Sciatic nerve (tissue), 2 donors: ENCODE results near the gene HUS1B. TPM values are rescaled to one million over a fixed set of nuclear protein-coding genes. Genes with fewer than 3 reads are reported as not detected.
"Not testable (repeated sequence)": the region's sequence is repeated elsewhere in the genome, so short reads cannot be mapped to it uniquely, and the experiment has no call there.

ENCODE experiments used
- ATAC-seq: fragments of 200-7000 bp; cut with Tn5 transposase; one replicate; pipeline ENCODE4 v1.9.1; 2020; ENCODE audit warnings: mild to moderate bottlenecking, moderate library complexity
- DNase-seq: peaks from one replicate; pipeline ENCODE4 v3.0.0-alpha.2; 2020; ENCODE audit warnings: low spot score
- intact Hi-C: fragments of 100-400 bp; cut with DNase I; formaldehyde crosslinking; loops from one replicate; pipeline ENCODE4 v1.14.2; 2022
- total RNA-seq: library from RNA; stranded (reverse); fragmentation: NEBNext Ultra II Directional; extraction: Animal tissue kit (Norgen Biotek cat#: 25700); gene quantifications from one replicate; pipeline ENCODE4 v1.2.1, GENCODE V29; 2021
- donor health status: DM: no; HTN: no; CAD: no.
- donor health status: DM: no; HTN: no; CAD: no.

HUS1B gene
- total RNA-seq, 1 donor from 2014 or later, result 2.0 TPM

DNA sequence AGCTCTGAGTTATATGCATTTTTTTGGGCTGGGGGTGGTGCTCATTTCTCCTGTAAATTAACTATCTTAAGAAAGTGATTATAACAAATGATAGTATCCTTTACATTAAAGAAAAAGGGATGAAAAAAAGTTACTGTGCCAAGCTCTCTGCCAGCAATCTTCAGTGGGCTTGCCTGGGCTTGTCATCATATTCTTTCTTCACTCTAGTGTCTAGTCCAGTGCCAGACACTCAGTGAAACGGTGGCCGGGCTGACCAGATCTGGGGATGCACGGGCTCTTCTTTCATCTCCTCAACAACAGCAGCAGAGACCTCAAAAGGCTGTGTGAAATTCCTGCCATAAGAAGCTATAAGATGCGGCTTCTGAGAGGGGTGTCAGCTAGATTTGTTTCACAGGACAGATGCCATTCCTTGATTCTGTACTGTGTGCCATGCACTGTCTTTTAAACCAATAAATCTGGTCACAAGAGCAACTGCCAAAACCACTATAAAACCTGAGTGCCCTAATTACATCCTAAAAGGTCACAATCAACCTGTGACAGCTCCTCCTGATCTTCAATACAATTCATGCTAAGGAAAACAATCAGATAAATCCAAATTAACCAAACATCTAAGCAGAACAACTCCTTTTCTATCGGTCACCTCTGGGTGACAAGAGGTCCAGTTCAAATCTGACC is 23.9 kb upstream of the HUS1B start:
- ATAC-seq (no peak), DNase-seq (no peak)
- intact Hi-C loops, result no loop called here

DNA sequence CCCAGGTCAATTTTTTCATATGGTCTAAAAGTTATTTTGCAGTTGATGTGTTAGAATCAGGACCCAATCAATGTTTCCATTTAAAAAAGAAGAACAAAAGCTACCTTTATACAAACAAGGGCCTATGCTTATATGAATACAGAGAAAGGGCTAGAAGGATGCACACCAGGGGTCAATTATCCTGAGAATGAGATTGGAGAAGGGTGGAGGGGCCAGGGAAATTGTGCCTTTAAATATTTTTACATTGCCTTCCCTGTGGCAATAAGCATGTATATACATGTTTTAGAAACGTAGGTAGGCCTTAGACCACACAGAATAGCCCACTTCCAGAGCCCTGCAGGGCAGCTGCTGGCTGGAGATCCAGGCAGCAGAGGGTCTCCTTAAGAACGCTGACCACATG is 23.4 kb upstream of the HUS1B start:
- ATAC-seq (no peak), DNase-seq (no peak)
- intact Hi-C loops, result no loop called here

- DNase-seq (no peak), ATAC-seq (no peak)
- intact Hi-C loops, result no loop called here
Observed at GRCh38 chr6:679282-679681, 22.4 kb upstream of the HUS1B start.

- no peak for ATAC-seq
- intact Hi-C loops, result no loop called here
- DNase-seq, result no peak
Observed at GRCh38 chr6:678520-678919, 21.6 kb upstream of the HUS1B start.

- ATAC-seq, result no peak
- intact Hi-C loops, result no loop called here
- no peak for DNase-seq
Observed at GRCh38 chr6:677919-678318, 21.0 kb upstream of the HUS1B start.

- no peak for DNase-seq
- ATAC-seq, result no peak
- intact Hi-C loops, result no loop called here
Observed at GRCh38 chr6:674956-675355, 18.1 kb upstream of the HUS1B start.

GRCh38 chr6:674406-674805 is 17.5 kb upstream of the HUS1B start:
- ATAC-seq (no peak), DNase-seq (no peak)
- intact Hi-C loops, result no loop called here

- ATAC-seq (no peak), DNase-seq (no peak)
Observed at GRCh38 chr6:667253-667927, 10.5 kb upstream of the HUS1B start.

GRCh38 chr6:665403-666267 is 8.7 kb upstream of the HUS1B start:
- DNase-seq (no peak), ATAC-seq (no peak)
- intact Hi-C loops, result no loop called here

More at GRCh38 chr6:667253-667927, 10.5 kb upstream of the HUS1B start:
- intact Hi-C loops, result no loop called here

- DNase-seq, ATAC-seq, intact Hi-C loops: not testable (repeated sequence)
Observed at GRCh38 chr6:663788-664187, 6.9 kb upstream of the HUS1B start.

- no peak for DNase-seq
- intact Hi-C loops, result no loop called here
- no peak for ATAC-seq
Observed at GRCh38 chr6:659716-660581, 3.0 kb upstream of the HUS1B start.

DNA sequence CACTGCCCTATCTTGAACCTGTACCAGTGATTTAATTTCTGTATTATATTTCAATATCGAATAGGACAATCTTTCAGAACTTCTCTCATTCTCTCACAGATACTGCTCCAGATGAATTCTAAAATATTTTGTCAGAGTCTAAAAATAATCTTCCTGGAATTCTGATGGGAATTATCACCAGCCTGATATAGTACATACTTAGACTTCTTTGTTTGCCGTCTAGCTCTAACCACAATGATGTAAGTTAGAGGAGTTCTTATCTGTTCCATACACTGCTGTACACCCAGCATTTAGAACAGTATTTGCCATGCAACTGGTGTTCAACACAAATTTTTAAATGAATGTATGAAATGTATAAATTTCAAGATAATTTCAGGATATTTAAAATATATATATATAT is 1.3 kb upstream of the HUS1B start:
- peak; percentile 55 for ATAC-seq
- intact Hi-C loops, result no loop called here
- DNase-seq, result no peak

DNA sequence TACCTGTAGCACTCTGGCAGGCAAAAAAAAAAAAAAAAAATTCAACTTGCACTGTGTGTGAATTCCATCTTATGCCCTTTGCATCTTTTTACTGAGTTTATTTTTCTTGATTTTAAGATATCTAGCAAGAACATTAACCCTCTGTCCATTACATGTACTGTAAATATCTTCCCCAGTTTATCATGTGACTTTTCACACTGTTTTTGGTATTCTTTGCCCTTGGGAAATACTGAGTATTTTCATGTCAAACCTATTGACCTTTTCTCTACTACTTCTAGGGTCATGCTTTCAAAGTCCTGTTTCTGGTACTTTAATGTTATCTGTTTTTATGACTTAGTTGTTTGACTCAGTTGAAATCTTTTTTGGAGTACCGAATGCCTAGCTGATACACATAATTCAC is 843 bp upstream of the HUS1B start:
- ATAC-seq (no peak), DNase-seq (no peak)
- intact Hi-C loops, result no loop called here

GRCh38 chr6:654136-654535 is 2.8 kb downstream of the HUS1B start:
- no peak for DNase-seq
- intact Hi-C loops, result no loop called here
- ATAC-seq, result no peak

DNA sequence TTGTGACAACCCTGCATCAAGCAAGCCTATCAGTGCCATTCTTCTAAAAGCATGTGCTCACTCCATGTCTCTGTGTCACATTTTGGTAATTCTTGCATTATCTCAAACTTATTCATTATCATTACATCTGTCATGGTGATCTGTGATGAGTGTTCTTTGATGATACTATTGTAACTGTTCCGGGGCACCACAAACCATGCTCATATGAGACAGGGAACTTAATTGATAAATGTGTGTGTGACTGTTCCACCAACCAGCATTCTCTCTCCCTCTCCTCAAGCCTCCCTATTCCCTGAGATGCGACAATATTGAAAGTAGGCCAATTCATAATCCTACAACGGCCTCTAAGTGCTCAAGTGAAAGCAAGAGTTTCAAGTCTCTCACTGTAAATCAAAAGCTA is 4.0 kb downstream of the HUS1B start:
- no peak for DNase-seq
- intact Hi-C loops, result no loop called here
- no peak for ATAC-seq

DNA sequence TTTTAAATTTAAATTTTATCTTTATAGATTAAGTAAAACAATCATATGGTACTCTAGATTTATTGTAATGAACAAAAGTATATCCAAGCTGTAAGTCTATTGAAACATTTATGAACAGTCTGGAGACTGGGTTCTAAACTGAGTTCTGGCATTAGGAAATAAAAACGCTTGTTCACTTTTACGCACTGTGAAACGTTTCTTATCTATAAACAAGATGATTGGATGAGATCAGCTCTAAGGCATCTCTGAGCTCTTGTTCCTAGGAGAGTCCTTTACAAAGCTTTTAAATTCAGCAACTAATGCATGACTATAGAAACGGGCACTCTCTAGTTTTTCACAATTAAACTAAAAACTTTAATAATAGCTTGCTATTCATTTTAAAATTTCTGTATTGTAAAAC is 6.8 kb downstream of the HUS1B start:
- no peak for DNase-seq
- no peak for ATAC-seq
- intact Hi-C loops, result no loop called here

- intact Hi-C loops, result no loop called here
- DNase-seq (no peak), ATAC-seq (no peak)
Observed at GRCh38 chr6:642805-643204, 14.1 kb downstream of the HUS1B start.

GRCh38 chr6:641225-641985 is 15.5 kb downstream of the HUS1B start:
- DNase-seq (no peak), ATAC-seq (no peak)
- intact Hi-C loops, result no loop called here
